ENCODE data around the gene RMP24.

Gene RMP24

GRCh38 chr18:35934891-35935290 is 37.6 kb upstream of the RMP24 start:
- H3K56ac ChIP-seq (ENCODE audit: low read length) = no peak overlapping the region
- H3K4me2 ChIP-seq (ENCODE audit: low read length) = no peak overlapping the region
- H4K5ac ChIP-seq (ENCODE audit: low read length) = no peak overlapping the region
- H3K27ac ChIP-seq (ENCODE audit: low read depth, low read length) = no peak overlapping the region
- no peak overlapping the region for H4K8ac ChIP-seq (ENCODE audit: low read depth, low read length)
- no peak overlapping the region for H2AK5ac ChIP-seq (ENCODE audit: low read length)
- no peaks in the 10 kb centered on the region for H3K79me2 ChIP-seq (ENCODE audit: control insufficient read depth, insufficient read depth, low read length)
- no peaks in the 10 kb centered on the region for H3K4me1 ChIP-seq (ENCODE audit: control insufficient read depth, low read depth, low read length)
- H2BK15ac ChIP-seq (replicated peaks; ENCODE audit: low read depth) = no peak overlapping the region
- H3K36me3 ChIP-seq (ENCODE audit: control insufficient read depth, insufficient read depth, low read length) = no peaks in the 10 kb centered on the region
- no peak overlapping the region for H2BK5ac ChIP-seq (ENCODE audit: low read length)
- no peak overlapping the region for H2BK120ac ChIP-seq (ENCODE audit: low read depth, low read length)
- WGBS (ENCODE audit: extremely low coverage, insufficient coverage, low lambda C conversion rate) = no CpG with 5 or more reads among the region's 5 CpGs
- DNase-seq = no peak
- H3K23ac ChIP-seq (ENCODE audit: low read length) = no peak overlapping the region
- H3K27me3 ChIP-seq (ENCODE audit: insufficient read depth, low read length, poor library complexity) = no peaks in the 10 kb centered on the region
- no peaks in the 10 kb centered on the region for H3K79me1 ChIP-seq (ENCODE audit: low read length)
- H3K4ac ChIP-seq (ENCODE audit: low read depth, low read length) = no peak overlapping the region
- H3K18ac ChIP-seq (ENCODE audit: low read length) = peak overlapping the region; percentile 75
- no peak overlapping the region for H3K9ac ChIP-seq (ENCODE audit: low read length)
- no peak overlapping the region for H3K4me3 ChIP-seq (ENCODE audit: low read length)

- Histone ChIP-seq H3K4ac (ENCODE audit: low read depth, low read length) (no peak overlapping the region), H3K79me2 (ENCODE audit: control insufficient read depth, insufficient read depth, low read length) (no peaks in the 10 kb centered on the region), H3K4me3 (ENCODE audit: low read length) (no peak overlapping the region), H2BK5ac (ENCODE audit: low read length) (no peak overlapping the region), H3K4me1 (ENCODE audit: control insufficient read depth, low read depth, low read length) (no peaks in the 10 kb centered on the region), H2BK120ac (ENCODE audit: low read depth, low read length) (no peak overlapping the region), H3K18ac (ENCODE audit: low read length) (no peak overlapping the region), H4K5ac (ENCODE audit: low read length) (no peak overlapping the region), H3K56ac (ENCODE audit: low read length) (no peak overlapping the region), H3K4me2 (ENCODE audit: low read length) (no peak overlapping the region), H3K27me3 (ENCODE audit: insufficient read depth, low read length, poor library complexity) (no peaks in the 10 kb centered on the region), H2AK5ac (ENCODE audit: low read length) (no peak overlapping the region), H3K36me3 (ENCODE audit: control insufficient read depth, insufficient read depth, low read length) (no peaks in the 10 kb centered on the region), H3K23ac (ENCODE audit: low read length) (no peak overlapping the region), H3K9ac (ENCODE audit: low read length) (no peak overlapping the region), H3K27ac (ENCODE audit: low read depth, low read length) (no peak overlapping the region), H3K79me1 (ENCODE audit: low read length) (no peaks in the 10 kb centered on the region), H2BK15ac (replicated peaks; ENCODE audit: low read depth) (no peak overlapping the region), H4K8ac (ENCODE audit: low read depth, low read length) (no peak overlapping the region)
- DNase-seq = peak; percentile 19
- no CpG with 5 or more reads among the region's 4 CpGs for WGBS (ENCODE audit: extremely low coverage, insufficient coverage, low lambda C conversion rate)
Measured at GRCh38 chr18:35935805-35936204, 36.7 kb upstream of the RMP24 start.

- H3K79me2 ChIP-seq (ENCODE audit: control insufficient read depth, insufficient read depth, low read length) = no peaks in the 10 kb centered on the region
- H3K18ac ChIP-seq (ENCODE audit: low read length) = no peak overlapping the region
- no peak overlapping the region for H3K4me2 ChIP-seq (ENCODE audit: low read length)
- no peak overlapping the region for H2BK15ac ChIP-seq (replicated peaks; ENCODE audit: low read depth)
- H4K5ac ChIP-seq (ENCODE audit: low read length) = no peak overlapping the region
- H3K27me3 ChIP-seq (ENCODE audit: insufficient read depth, low read length, poor library complexity) = no peaks in the 10 kb centered on the region
- no peak overlapping the region for H3K27ac ChIP-seq (ENCODE audit: low read depth, low read length)
- H3K56ac ChIP-seq (ENCODE audit: low read length) = no peak overlapping the region
- no peak overlapping the region for H3K4me3 ChIP-seq (ENCODE audit: low read length)
- no peak overlapping the region for H2BK5ac ChIP-seq (ENCODE audit: low read length)
- H2AK5ac ChIP-seq (ENCODE audit: low read length) = no peak overlapping the region
- H2BK120ac ChIP-seq (ENCODE audit: low read depth, low read length) = no peak overlapping the region
- no CpG with 5 or more reads among the region's 1 CpG for WGBS (ENCODE audit: extremely low coverage, insufficient coverage, low lambda C conversion rate)
- H3K9ac ChIP-seq (ENCODE audit: low read length) = no peak overlapping the region
- DNase-seq = peak; percentile 28
- no peak overlapping the region for H4K8ac ChIP-seq (ENCODE audit: low read depth, low read length)
- H3K23ac ChIP-seq (ENCODE audit: low read length) = no peak overlapping the region
- H3K79me1 ChIP-seq (ENCODE audit: low read length) = no peaks in the 10 kb centered on the region
- no peaks in the 10 kb centered on the region for H3K4me1 ChIP-seq (ENCODE audit: control insufficient read depth, low read depth, low read length)
- no peaks in the 10 kb centered on the region for H3K36me3 ChIP-seq (ENCODE audit: control insufficient read depth, insufficient read depth, low read length)
- H3K4ac ChIP-seq (ENCODE audit: low read depth, low read length) = no peak overlapping the region
Measured at GRCh38 chr18:35936951-35937350, 35.5 kb upstream of the RMP24 start.

- no peak overlapping the region for H4K5ac ChIP-seq (ENCODE audit: low read length)
- H3K36me3 ChIP-seq (ENCODE audit: control insufficient read depth, insufficient read depth, low read length) = no peaks in the 10 kb centered on the region
- H3K79me2 ChIP-seq (ENCODE audit: control insufficient read depth, insufficient read depth, low read length) = no peaks in the 10 kb centered on the region
- no peak overlapping the region for H4K8ac ChIP-seq (ENCODE audit: low read depth, low read length)
- H3K4ac ChIP-seq (ENCODE audit: low read depth, low read length) = no peak overlapping the region
- no peak overlapping the region for H3K18ac ChIP-seq (ENCODE audit: low read length)
- H2BK15ac ChIP-seq (replicated peaks; ENCODE audit: low read depth) = no peak overlapping the region
- H2BK120ac ChIP-seq (ENCODE audit: low read depth, low read length) = no peak overlapping the region
- no peaks in the 10 kb centered on the region for H3K4me1 ChIP-seq (ENCODE audit: control insufficient read depth, low read depth, low read length)
- H3K56ac ChIP-seq (ENCODE audit: low read length) = no peak overlapping the region
- no peak overlapping the region for H3K4me2 ChIP-seq (ENCODE audit: low read length)
- H3K4me3 ChIP-seq (ENCODE audit: low read length) = no peak overlapping the region
- H3K9ac ChIP-seq (ENCODE audit: low read length) = no peak overlapping the region
- no peak for DNase-seq
- no peak overlapping the region for H3K27ac ChIP-seq (ENCODE audit: low read depth, low read length)
- H3K23ac ChIP-seq (ENCODE audit: low read length) = no peak overlapping the region
- H2AK5ac ChIP-seq (ENCODE audit: low read length) = no peak overlapping the region
- WGBS (ENCODE audit: extremely low coverage, insufficient coverage, low lambda C conversion rate) = no CpG with 5 or more reads among the region's 1 CpG
- H3K79me1 ChIP-seq (ENCODE audit: low read length) = no peaks in the 10 kb centered on the region
- H2BK5ac ChIP-seq (ENCODE audit: low read length) = no peak overlapping the region
- H3K27me3 ChIP-seq (ENCODE audit: insufficient read depth, low read length, poor library complexity) = no peaks in the 10 kb centered on the region
Measured at GRCh38 chr18:35938158-35938557, 34.3 kb upstream of the RMP24 start.

GRCh38 chr18:35938562-35938961 is 33.9 kb upstream of the RMP24 start:
- no peak for DNase-seq
- no peak overlapping the region for H4K8ac ChIP-seq (ENCODE audit: low read depth, low read length)

GRCh38 chr18:35939138-35939537 is 33.3 kb upstream of the RMP24 start:
- no peaks in the 10 kb centered on the region for H3K79me1 ChIP-seq (ENCODE audit: low read length)
- no peaks in the 10 kb centered on the region for H3K79me2 ChIP-seq (ENCODE audit: control insufficient read depth, insufficient read depth, low read length)
- H3K36me3 ChIP-seq (ENCODE audit: control insufficient read depth, insufficient read depth, low read length) = no peaks in the 10 kb centered on the region
- no peaks in the 10 kb centered on the region for H3K27me3 ChIP-seq (ENCODE audit: insufficient read depth, low read length, poor library complexity)
- peak; percentile 83 for DNase-seq
- no peak overlapping the region for H3K56ac ChIP-seq (ENCODE audit: low read length)
- H4K8ac ChIP-seq (ENCODE audit: low read depth, low read length) = no peak overlapping the region
- no peak overlapping the region for H3K4me2 ChIP-seq (ENCODE audit: low read length)
- no peak overlapping the region for H2BK15ac ChIP-seq (replicated peaks; ENCODE audit: low read depth)
- no peak overlapping the region for H3K23ac ChIP-seq (ENCODE audit: low read length)
- no peak overlapping the region for H3K27ac ChIP-seq (ENCODE audit: low read depth, low read length)
- H4K5ac ChIP-seq (ENCODE audit: low read length) = no peak overlapping the region
- no peak overlapping the region for H3K4ac ChIP-seq (ENCODE audit: low read depth, low read length)
- H3K18ac ChIP-seq (ENCODE audit: low read length) = no peak overlapping the region
- no CpG with 5 or more reads among the region's 5 CpGs for WGBS (ENCODE audit: extremely low coverage, insufficient coverage, low lambda C conversion rate)
- no peak overlapping the region for H3K9ac ChIP-seq (ENCODE audit: low read length)
- H2AK5ac ChIP-seq (ENCODE audit: low read length) = no peak overlapping the region
- no peak overlapping the region for H3K4me3 ChIP-seq (ENCODE audit: low read length)
- H2BK5ac ChIP-seq (ENCODE audit: low read length) = no peak overlapping the region
- no peak overlapping the region for H2BK120ac ChIP-seq (ENCODE audit: low read depth, low read length)
- no peaks in the 10 kb centered on the region for H3K4me1 ChIP-seq (ENCODE audit: control insufficient read depth, low read depth, low read length)

More at GRCh38 chr18:35938562-35938961, 33.9 kb upstream of the RMP24 start:
- no peak overlapping the region for H3K27ac ChIP-seq (ENCODE audit: low read depth, low read length)
- no peaks in the 10 kb centered on the region for H3K27me3 ChIP-seq (ENCODE audit: insufficient read depth, low read length, poor library complexity)
- no peak overlapping the region for H3K4me3 ChIP-seq (ENCODE audit: low read length)
- H2AK5ac ChIP-seq (ENCODE audit: low read length) = no peak overlapping the region
- H3K36me3 ChIP-seq (ENCODE audit: control insufficient read depth, insufficient read depth, low read length) = no peaks in the 10 kb centered on the region
- no peak overlapping the region for H3K4me2 ChIP-seq (ENCODE audit: low read length)
- no peak overlapping the region for H3K18ac ChIP-seq (ENCODE audit: low read length)
- no peak overlapping the region for H4K5ac ChIP-seq (ENCODE audit: low read length)
- H2BK5ac ChIP-seq (ENCODE audit: low read length) = no peak overlapping the region
- no peak overlapping the region for H2BK120ac ChIP-seq (ENCODE audit: low read depth, low read length)
- H2BK15ac ChIP-seq (replicated peaks; ENCODE audit: low read depth) = no peak overlapping the region
- H3K56ac ChIP-seq (ENCODE audit: low read length) = no peak overlapping the region
- no peaks in the 10 kb centered on the region for H3K4me1 ChIP-seq (ENCODE audit: control insufficient read depth, low read depth, low read length)
- no peaks in the 10 kb centered on the region for H3K79me1 ChIP-seq (ENCODE audit: low read length)
- no peak overlapping the region for H3K4ac ChIP-seq (ENCODE audit: low read depth, low read length)
- H3K9ac ChIP-seq (ENCODE audit: low read length) = no peak overlapping the region
- WGBS (ENCODE audit: extremely low coverage, insufficient coverage, low lambda C conversion rate) = no CpG with 5 or more reads among the region's 1 CpG
- H3K79me2 ChIP-seq (ENCODE audit: control insufficient read depth, insufficient read depth, low read length) = no peaks in the 10 kb centered on the region
- no peak overlapping the region for H3K23ac ChIP-seq (ENCODE audit: low read length)
